KMS-11 (cell line): ENCODE data around the gene PRLR.

Experiments used
- H2AFZ ChIP-seq: fragments of 200-600 bp; sonication (generic); 2 replicates; pipeline ENCODE4 v1.6.1; 2016; ENCODE audit warnings: antibody characterized with exemption, mixed run types, low read depth
- H3K27ac ChIP-seq: fragments of 200-600 bp; sonication (generic); 2 replicates; pipeline ENCODE4 v1.6.1; 2016; ENCODE audit warnings: mild to moderate bottlenecking, mixed run types
- H3K27me3 ChIP-seq: fragments of 200-600 bp; sonication (generic); 2 replicates; pipeline ENCODE4 v1.6.1; 2017; ENCODE audit warnings: mild to moderate bottlenecking, low read depth, mixed run types, moderate library complexity; ENCODE audit not compliant: insufficient read depth
- H3K36me3 ChIP-seq: fragments of 200-600 bp; sonication (generic); 2 replicates; pipeline ENCODE4 v1.6.1; 2017; ENCODE audit warnings: mild to moderate bottlenecking, mixed run types; ENCODE audit not compliant: insufficient read depth
- H3K4me1 ChIP-seq: fragments of 200-600 bp; sonication (generic); 2 replicates; pipeline ENCODE4 v1.6.1; 2016; ENCODE audit warnings: mild to moderate bottlenecking, low read depth, mixed run types; ENCODE audit not compliant: poor library complexity, severe bottlenecking
- H3K4me2 ChIP-seq: fragments of 200-600 bp; sonication (generic); 2 replicates; pipeline ENCODE4 v1.7.0; 2016; ENCODE audit warnings: mild to moderate bottlenecking, mixed run types
- H3K4me3 ChIP-seq: fragments of 200-600 bp; sonication (generic); IDR thresholded peaks from 2 replicates; pipeline ENCODE4 v1.6.1; 2017; ENCODE audit warnings: low read depth, low read length, mixed read lengths; ENCODE audit not compliant: insufficient read depth
- H3K79me2 ChIP-seq: fragments of 200-600 bp; sonication (generic); 2 replicates; pipeline ENCODE4 v1.6.1; 2016; ENCODE audit warnings: low read depth, mixed run types; ENCODE audit not compliant: insufficient read depth
- H3K9ac ChIP-seq: fragments of 200-600 bp; sonication (generic); 2 replicates; pipeline ENCODE4 v1.6.1; 2016; ENCODE audit warnings: mild to moderate bottlenecking, mixed run types
- H4K20me1 ChIP-seq: fragments of 200-600 bp; sonication (generic); 2 replicates; pipeline ENCODE4 v1.6.1; 2016; ENCODE audit warnings: mild to moderate bottlenecking, mixed run types; ENCODE audit not compliant: insufficient read depth
- CTCF ChIP-seq: fragments of 200-600 bp; sonication (generic); conservative IDR thresholded peaks from 2 replicates; pipeline ENCODE4 v1.6.1; 2017; ENCODE audit warnings: low read depth, mild to moderate bottlenecking, antibody characterized with exemption, low read length, moderate library complexity, mixed read lengths

Gene PRLR

GRCh38 chr5:35066260-35066795, 164.0 kb downstream of the PRLR start:
- Histone ChIP-seq H2AFZ (no peak overlapping the region), H3K79me2 (no peaks in the 10 kb centered on the region), H4K20me1 (no peaks in the 10 kb centered on the region), H3K27ac (no peak overlapping the region), H3K4me1 (no peaks in the 10 kb centered on the region), H3K4me3 (no peak overlapping the region), H3K9ac (no peak overlapping the region), H3K27me3 (no peaks in the 10 kb centered on the region), H3K36me3 (no peaks in the 10 kb centered on the region), H3K4me2 (no peak overlapping the region)
- no peak for TF ChIP-seq CTCF

- H3K4me1 ChIP-seq = no peaks in the 10 kb centered on the region
- no peak overlapping the region for H3K9ac ChIP-seq
- no peak overlapping the region for H2AFZ ChIP-seq
- H3K79me2 ChIP-seq = no peaks in the 10 kb centered on the region
- TF ChIP-seq CTCF = no peak
- no peak overlapping the region for H3K4me2 ChIP-seq
- H3K36me3 ChIP-seq = no peaks in the 10 kb centered on the region
- no peak overlapping the region for H3K27ac ChIP-seq
- H3K27me3 ChIP-seq = no peaks in the 10 kb centered on the region
- H3K4me3 ChIP-seq = no peak overlapping the region
- no peaks in the 10 kb centered on the region for H4K20me1 ChIP-seq
Measured at GRCh38 chr5:35063414-35063813, 166.9 kb downstream of the PRLR start.

- Histone ChIP-seq H3K79me2 (no peaks in the 10 kb centered on the region), H3K27ac (no peak overlapping the region), H3K4me1 (no peaks in the 10 kb centered on the region), H3K9ac (no peak overlapping the region), H3K4me2 (no peak overlapping the region), H3K27me3 (no peaks in the 10 kb centered on the region), H3K36me3 (no peaks in the 10 kb centered on the region), H4K20me1 (no peaks in the 10 kb centered on the region), H2AFZ (no peak overlapping the region), H3K4me3 (no peak overlapping the region)
- no peak for TF ChIP-seq CTCF
Measured at GRCh38 chr5:35061211-35061770, 169.0 kb downstream of the PRLR start.

GRCh38 chr5:35060236-35060635, 170.1 kb downstream of the PRLR start:
- no peaks in the 10 kb centered on the region for H3K36me3 ChIP-seq
- H4K20me1 ChIP-seq = no peaks in the 10 kb centered on the region
- H3K79me2 ChIP-seq = no peaks in the 10 kb centered on the region
- TF ChIP-seq CTCF = no peak
- no peak overlapping the region for H3K4me2 ChIP-seq
- H3K4me1 ChIP-seq = no peaks in the 10 kb centered on the region
- H3K9ac ChIP-seq = no peak overlapping the region
- no peaks in the 10 kb centered on the region for H3K27me3 ChIP-seq
- H3K4me3 ChIP-seq = no peak overlapping the region
- no peak overlapping the region for H2AFZ ChIP-seq
- H3K27ac ChIP-seq = no peak overlapping the region
